NCI-H2227 (cell line): ENCODE results near the gene ARL6IP5.

Source experiments
- DNase-seq: peaks from one replicate; lab custom pipeline; 2025; ENCODE audit not compliant: unreplicated experiment; lab: John Stamatoyannopoulos, UW

ARL6IP5 gene

DNA sequence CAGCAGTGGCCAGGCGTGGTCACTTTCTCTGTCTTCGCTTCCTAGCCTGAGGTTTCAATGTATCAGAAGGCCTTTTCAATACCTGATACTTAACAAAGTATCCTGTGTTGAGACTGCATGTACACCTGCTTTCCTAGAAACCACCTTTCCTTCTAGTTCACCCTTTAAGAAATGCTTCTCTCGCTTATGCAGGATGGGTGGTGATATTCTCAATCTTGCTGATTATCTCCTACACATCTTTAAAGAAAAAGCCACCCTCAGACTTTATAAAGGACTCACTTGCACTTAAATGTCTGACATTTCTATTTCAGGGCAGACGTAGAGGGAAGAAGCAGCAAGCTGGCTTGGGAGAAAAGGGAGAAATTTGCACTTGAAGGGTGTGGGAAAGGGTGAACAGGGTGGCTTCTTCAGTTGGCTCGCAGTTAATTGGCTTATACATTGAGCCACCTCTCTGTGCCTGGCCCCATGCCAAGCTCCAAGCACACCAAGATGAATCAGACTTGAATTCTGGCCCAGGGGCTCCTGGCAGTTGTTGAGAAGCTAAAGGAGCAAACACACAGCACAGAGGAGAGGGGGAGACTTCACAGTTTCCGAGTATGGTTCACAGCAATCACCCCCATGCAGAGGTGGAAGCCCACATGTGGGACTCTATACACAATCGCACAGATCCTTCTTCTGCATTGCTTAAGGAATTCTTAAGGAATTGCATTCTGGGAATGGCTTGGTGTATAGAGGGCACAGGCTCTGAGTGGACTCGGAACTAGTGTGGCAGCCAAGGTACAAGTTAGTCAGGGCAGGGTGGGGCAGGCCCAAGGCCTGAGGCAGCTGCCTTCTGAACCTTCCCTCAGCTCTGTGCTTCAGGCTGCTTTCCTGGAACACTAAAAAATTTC, 1.3 kb downstream of the ARL6IP5 start:
- DNase-seq = peak; percentile 29

DNA sequence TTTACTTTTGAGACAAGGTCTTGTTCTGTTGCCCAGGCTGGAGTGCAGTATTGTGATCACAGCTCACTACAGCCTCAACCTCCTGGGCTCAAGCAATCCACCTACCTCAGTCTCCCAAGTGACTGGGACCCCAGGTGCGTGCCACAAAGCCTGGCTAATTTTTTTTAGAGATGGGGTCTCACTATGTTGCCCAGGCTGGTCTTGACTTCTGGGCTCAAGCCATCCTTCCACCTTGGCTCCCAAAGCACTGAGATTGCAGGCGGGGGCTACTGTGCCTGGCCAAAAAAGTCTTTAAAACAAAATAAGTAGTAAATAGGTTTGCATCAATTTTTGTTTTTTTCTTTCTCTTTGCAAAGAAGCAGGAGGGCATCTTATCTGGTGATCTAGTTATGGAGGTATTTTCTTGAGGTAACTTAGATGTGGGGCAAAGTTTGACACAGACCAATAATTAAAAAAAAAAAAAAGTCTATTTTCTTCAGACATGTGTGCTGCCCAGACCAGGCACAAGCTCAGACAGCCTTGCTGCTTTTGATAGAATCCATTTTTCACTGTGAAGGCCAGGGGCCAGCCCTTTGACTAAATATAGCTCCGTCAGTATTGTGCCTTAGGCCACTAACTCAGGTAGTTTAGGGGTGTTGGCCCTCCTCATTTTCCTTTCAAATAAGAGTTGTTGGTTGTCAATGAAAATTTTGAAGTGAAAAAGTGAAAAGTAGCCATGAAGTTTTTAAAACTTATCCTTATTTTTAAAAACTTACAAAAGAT, 2.5 kb downstream of the ARL6IP5 start:
- DNase-seq = no peak

DNA sequence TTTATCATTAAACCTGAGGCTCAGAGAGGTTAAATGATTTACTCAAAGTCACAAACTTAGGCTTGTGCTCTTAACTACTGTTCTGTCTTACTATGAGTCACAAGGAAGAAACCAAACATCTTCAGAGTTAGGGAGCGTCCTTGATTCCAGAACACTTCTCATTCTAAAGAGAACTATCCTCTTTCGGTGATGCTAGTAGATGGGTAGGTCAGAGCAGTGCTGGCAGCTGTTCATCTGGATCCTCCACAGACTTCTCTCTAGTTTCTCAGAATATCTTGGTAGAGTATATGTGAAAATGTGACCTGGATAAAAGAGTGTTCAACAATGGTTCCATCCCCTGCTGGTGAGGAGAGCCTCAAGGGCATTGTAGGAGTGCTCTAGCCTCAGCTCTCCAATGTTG, 3.3 kb downstream of the ARL6IP5 start:
- DNase-seq = no peak

DNA sequence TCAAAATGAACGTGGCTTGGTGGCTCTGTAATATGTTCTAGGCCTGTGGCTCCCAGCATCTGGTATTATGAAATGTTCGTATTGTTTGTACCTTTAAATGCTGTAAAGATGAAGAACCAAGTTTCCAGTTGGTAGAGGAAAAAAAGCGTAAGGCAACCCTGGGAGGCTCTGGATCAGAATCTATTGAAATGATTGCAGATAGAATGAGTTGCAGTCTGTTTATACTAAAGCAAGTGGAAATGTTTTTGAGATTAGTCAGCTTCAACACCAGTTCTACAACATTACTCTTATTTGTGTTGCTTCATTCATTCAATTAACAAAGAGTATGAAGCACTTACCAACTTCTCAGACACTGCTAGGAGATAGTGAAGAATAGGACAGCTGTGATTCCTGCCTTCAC, 5.3 kb downstream of the ARL6IP5 start:
- DNase-seq = no peak

DNA sequence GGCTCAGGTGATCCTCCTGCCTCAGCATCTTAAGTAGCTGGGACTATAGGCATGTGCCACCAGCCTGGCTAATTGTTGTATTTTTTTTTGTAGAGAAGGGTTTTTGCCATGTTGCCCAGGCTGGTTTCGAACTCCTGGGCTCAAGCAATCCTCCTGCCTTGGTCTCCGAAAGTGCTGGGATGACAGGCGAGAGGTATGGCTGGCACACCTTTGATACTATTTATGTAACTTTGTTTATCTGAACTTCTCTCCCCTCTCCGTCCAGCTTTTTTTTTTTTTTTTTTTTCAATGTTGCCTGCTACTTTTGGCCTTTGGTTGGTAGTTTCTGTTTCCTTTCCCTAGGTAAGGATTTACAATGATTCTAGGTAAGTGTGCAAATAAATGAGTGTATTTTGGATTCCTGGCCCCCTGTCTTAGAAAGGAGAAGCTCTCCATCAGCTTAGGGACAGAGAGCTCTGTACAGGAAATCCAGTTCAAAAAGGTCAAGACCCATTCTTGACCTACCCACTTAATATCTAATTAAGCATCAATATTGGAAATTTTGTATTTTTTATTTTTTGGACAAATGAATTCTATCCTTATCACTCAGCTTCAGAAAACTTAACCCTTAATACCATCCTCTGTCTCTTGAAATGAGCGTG, 6.8 kb downstream of the ARL6IP5 start:
- no peak for DNase-seq

DNA sequence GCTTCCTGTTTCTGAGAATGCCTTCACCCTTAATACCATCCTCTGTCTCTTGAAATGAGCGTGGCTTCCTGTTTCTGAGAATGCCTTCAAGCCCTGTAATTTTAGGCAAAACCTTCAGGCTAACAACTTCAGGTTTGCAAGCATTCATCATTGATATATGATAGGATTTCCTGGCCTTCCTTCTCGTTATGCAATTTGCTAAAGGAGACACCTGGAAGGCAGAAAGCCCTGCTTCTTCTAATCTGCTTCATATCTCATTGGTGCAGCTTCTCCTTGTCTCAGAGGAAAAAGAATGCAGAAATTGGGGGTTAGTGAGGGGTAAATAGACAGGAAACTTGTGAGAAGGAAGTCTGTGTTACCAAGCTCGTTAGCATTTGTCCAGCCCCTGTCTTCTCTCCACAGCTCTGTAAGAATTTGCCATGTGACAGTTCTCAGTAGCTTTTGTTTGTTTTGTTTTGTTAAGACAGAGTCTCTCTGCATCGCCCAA, 7.3 kb downstream of the ARL6IP5 start:
- no peak for DNase-seq

DNA sequence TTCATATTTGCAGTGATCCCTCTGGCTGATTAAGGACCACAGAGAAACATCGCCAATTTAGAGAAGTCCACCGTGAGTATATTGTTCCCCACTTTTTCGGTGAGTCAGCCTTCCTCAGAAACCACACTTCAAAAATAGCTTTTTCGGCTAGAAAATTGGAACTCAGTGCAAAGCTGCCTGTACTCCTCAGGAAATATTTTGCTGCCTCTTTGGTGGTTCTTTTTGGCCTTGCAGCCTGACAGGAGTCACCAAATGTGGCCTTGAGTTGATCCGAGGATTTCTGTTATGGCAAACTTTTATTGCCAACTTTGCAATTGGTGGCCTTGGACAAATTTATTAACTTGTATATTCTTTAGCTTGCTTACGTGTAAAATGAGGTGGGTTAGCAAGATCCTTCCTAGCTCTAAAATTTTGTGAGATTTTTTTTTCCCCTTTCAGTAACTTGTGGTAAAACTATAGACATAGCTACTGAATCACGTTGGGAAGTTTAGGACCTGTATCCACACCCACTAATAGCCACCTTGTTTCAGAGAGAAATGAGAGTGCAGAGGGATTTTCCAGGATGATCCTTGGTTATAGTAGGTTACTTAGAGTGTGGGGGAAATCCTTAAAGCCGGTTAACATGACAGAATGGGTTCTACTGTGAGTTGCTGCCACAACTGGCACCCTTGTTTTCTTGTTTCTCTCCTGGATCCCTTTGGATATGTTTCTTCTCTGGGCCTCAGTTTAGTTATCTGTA, 9.9 kb downstream of the ARL6IP5 start:
- no peak for DNase-seq

DNA sequence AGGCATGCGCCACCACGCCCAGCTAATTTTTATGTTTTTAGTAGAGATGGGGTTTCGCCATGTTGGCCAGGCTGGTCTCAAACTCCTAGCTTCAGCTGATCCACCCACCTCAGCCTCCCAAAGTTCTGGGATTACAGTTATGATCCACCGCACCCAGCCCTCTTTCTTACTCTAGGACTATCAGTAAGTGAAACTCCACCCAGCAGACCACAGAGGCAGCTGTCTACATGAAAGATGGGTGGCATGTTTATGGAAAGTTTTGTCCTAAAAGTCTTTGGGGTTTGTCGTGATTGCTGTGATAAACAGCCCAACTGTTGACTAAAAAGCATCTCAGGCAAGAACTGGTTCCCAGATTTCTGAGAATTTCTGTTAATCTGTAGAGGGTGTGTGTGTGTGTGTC, 10.9 kb downstream of the ARL6IP5 start:
- DNase-seq = no peak

DNA sequence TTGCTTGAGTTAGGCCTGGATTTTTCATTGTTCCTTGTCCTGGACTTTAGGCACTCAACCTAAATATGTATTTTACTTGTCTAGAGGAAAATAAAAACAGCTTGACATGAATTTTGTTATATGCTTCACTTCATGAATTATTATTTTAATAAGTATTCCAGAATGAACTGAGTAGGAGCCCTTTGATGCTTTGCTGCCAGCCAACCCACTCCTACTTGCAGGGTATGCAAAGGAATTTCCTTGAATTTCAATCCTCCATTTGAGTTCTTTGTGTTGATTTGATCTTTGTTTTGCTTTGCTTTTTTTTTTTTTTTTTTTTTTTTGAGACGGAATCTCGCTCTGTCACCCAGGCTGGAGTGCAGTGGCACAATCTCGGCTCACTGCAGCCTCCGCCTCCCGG, 11.6 kb downstream of the ARL6IP5 start:
- no peak for DNase-seq

DNA sequence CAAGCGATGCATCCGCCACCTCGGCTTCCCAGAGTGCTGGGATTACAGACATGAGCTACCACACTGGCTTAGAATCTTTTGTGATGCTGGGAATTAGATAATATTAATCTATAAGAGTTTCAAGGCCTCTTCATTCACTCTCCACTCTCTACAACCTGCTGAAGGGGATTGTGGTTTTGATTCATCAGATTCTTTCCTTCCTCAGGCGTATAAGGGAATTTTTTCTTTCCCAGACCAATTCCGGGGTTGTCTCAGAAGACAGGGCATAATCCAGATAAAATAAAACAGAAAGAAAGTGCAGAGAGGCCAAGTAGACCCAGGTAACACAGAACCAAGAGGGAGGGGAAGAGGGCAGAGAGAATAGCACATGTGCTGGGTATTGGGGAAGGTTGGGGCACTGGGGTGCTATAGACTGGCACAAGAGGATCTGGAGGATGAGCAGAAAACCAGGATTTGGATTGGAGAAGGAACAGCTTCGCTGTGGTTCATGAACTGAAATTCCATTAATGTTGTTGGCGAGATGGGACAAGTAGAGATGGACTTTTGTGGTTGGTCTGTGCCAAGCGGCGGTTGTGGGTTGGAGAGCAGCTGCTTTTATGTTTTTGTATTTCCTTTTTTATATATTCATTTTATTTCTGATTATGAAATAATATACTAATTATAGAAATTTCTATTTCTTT, 12.8 kb downstream of the ARL6IP5 start:
- DNase-seq = no peak

DNA sequence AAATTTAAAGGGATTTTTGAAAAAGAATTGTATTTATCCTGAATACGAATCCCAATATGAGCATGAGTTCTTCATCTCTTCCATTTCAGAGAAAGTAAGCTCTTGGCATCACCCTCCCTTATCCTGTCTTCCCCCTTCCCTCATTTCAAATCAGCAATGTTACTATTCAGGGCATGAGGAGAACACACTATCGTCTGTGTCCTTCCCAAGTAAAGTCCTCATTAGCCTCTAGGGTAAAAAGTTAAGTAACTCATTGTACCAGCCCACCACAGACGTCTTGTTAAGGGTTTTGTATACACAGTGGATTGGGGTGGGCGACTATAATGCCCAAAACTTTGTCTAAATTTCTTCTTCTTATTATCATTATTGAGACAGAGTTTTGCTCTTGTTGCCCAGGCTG, 14.8 kb downstream of the ARL6IP5 start:
- no peak for DNase-seq

DNA sequence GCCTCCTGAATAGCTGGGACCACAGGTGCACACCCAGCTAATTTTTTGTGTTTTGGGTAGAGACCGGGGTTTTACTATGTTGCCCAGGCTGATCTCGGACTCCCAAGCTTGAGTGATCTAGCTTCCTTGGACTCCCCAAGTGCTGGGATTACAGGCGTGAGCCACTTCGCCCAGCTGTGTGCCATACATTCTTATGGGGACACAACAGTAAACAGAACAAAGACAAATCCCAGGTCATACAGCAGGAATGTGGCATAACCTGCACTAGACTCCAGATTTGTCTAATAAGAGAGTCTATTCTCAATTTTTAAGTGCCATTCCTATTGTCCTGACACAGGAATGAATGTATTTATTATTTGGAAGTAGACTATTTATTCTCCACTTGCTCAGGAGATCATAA, 17.6 kb downstream of the ARL6IP5 start:
- DNase-seq = no peak

DNA sequence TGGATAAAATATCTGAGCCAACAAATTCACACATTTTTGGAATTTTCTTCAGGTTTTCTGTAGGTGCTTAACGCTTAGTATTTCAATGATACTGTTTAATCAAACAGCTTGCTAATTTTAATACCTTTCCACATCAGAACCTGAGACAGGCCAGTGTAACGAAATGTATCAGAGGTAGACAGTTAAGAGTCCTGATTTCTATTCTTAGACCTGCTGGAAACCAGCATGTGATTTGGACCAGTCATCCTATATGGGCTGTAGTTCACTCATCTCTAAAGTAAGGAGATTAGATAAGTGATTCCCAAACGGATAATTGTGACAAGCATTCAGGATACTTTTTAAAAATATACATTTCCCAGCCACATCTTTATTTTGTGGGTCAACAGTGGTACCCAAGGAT, 18.4 kb downstream of the ARL6IP5 start:
- no peak for DNase-seq

DNA sequence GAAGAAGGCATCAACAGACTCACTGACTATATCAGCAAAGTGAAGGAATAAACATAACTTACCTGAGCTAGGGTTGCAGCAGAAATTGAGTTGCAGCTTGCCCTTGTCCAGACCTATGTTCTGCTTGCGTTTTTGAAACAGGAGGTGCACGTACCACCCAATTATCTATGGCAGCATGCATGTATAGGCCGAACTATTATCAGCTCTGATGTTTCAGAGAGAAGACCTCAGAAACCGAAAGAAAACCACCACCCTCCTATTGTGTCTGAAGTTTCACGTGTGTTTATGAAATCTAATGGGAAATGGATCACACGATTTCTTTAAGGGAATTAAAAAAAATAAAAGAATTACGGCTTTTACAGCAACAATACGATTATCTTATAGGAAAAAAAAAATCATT, 19.8 kb downstream of the ARL6IP5 start:
- no peak for DNase-seq

DNA sequence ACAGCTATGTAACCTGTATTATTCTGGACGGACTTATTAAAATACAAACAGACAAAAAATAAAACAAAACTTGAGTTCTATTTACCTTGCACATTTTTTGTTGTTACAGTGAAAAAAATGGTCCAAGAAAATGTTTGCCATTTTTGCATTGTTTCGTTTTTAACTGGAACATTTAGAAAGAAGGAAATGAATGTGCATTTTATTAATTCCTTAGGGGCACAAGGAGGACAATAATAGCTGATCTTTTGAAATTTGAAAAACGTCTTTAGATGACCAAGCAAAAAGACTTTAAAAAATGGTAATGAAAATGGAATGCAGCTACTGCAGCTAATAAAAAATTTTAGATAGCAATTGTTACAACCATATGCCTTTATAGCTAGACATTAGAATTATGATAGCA, 20.6 kb downstream of the ARL6IP5 start:
- no peak for DNase-seq

DNA sequence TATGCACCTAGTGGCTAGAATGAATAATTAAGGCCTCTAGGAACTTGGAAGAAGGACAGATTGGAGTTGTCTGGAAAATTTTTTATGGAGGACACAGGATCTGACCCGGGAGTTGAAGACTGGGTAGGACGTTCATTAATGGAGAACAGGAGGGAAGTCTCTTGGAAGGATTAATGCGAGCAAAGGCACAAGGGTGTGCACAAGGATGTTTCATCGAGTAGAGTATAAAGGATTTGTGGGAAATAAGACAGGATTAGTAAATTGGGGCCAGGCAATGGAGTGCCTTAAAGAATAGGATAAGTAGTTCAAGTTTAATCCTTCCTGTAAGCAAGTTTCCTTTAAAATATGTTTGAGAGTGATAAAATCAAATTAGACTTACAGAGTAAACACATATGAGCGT, 23.1 kb downstream of the ARL6IP5 start:
- no peak for DNase-seq

DNA sequence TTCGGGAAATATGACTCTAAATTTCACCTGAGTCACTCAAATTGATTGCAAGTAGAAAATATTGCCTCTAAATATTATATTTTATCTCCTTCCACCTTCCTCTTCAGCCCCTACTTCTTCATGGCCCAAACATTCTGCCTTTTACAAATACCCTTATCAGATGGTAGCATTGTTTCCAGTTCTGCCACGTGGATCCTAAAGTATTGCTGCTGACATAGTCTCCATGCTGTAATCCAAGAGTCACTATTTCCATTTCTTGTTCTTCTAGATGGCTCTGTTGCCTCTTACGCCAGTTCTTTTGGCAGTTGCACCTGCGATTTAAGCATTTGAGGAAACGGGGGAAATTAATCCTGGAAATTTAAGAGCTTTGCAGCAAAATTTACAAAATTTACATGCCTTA, 24.1 kb downstream of the ARL6IP5 start:
- no peak for DNase-seq

DNA sequence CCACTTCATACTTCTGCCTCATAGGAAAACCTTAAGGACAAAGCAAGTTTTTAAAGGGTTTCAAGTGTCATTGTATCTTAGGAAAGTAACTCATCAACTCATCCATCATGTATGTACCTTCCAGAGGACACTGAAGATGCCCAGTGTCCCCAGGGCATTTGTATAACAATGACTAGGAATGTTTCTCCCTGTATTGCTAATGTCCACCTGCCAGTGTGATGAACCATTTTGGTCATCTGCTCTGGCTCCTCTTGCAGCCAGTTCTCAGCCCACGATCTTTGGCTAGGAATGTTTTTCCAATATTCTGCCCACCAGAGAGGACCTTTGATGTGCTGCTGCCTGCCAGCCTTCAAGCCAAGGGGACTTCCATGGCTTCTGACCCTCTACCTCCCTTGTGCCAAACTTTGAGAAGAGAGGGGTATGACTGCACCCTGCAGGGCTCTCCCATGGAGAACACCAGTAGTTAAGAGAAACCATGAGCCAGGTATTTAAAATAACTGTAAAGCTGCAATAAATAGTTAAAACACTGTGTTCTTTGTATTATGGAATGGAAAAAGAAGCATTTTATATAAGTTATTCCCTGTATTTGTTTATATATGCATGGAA, 26.3 kb downstream of the ARL6IP5 start:
- no peak for DNase-seq

DNA sequence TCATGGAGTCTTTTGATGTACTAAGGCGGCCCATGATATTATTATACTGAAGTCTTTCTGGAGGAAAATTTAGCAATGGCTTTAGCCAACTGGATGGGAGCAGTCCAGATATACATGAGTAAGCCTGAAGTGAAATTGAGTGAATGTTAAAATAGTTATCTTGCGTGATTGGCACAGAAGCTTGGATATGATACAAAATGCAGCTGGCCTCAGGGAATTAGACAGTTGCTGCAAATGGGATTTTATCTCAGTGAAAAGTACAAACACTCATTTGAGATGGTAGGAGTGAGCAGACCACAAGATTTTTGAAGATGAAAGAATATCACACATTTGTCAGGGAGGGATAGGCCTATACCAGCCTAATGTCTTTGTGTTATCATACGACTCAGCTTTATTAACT, 28.8 kb downstream of the ARL6IP5 start:
- DNase-seq = no peak

DNA sequence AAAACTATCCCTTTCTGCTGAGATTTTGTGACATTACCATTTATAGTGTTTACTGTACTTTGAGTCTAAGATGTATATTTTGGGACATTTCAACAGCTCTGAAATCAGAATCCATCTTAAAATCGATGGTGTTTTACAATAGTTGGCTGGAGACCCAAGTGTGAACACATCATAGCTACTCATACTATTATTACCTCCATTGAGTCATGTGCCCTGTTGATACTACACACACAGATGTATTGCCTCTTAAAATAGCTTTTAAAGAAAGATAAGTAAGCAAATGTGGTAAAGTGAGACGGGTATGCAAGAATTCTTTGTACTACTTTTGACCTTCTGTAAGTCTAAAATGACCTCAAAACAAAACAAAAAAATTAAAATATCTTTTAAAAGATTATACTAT, 31.0 kb downstream of the ARL6IP5 start:
- DNase-seq = no peak
